Endodermal cell (in vitro differentiated cells): ENCODE results near the gene NDNF. TPM values are rescaled to one million over a fixed set of nuclear protein-coding genes. Genes with fewer than 3 reads are reported as not detected.

Source experiments
- DNase-seq: peaks from one replicate; pipeline ENCODE4 v3.0.0-alpha.2; 2017
- H3K27ac ChIP-seq: 2 replicates; pipeline ENCODE4 v1.5.1; 2013; ENCODE audit warnings: mild to moderate bottlenecking, low read depth, low read length, moderate library complexity
- H3K27me3 ChIP-seq: 2 replicates; pipeline ENCODE4 v1.6.1; 2013; ENCODE audit warnings: mild to moderate bottlenecking, low read length, moderate library complexity; ENCODE audit not compliant: insufficient read depth, control insufficient read depth, poor library complexity, severe bottlenecking
- H3K36me3 ChIP-seq: 2 replicates; pipeline ENCODE4 v1.7.0; 2013; ENCODE audit warnings: mild to moderate bottlenecking, low read length, moderate library complexity; ENCODE audit not compliant: control insufficient read depth, insufficient read depth
- H3K4me1 ChIP-seq: one replicate; pipeline ENCODE4 v1.7.0; 2013; ENCODE audit warnings: low read length; ENCODE audit not compliant: control insufficient read depth, insufficient read depth
- H3K4me3 ChIP-seq: 2 replicates; pipeline ENCODE4 v1.5.1; 2013; ENCODE audit warnings: mild to moderate bottlenecking, low read length, moderate library complexity
- H3K9ac ChIP-seq: 2 replicates; pipeline ENCODE4 v1.6.1; 2013; ENCODE audit warnings: mild to moderate bottlenecking, low read length, moderate library complexity; ENCODE audit not compliant: poor library complexity, severe bottlenecking; ENCODE audit errors: extremely low read depth
- H3K9me3 ChIP-seq: 2 replicates; pipeline ENCODE4 v1.6.1; 2013; ENCODE audit warnings: mild to moderate bottlenecking, low read length, moderate library complexity; ENCODE audit not compliant: control insufficient read depth
- H3K27ac Mint-ChIP-seq: 2 replicates; pipeline ENCODE4 v1.8.0; 2020; ENCODE audit warnings: mixed read lengths
- H3K27me3 Mint-ChIP-seq: 2 replicates; pipeline ENCODE4 v1.8.0; 2021; ENCODE audit warnings: mild to moderate bottlenecking, mixed read lengths; ENCODE audit not compliant: insufficient read depth
- H3K36me3 Mint-ChIP-seq: 2 replicates; pipeline ENCODE4 v1.8.0; 2020; ENCODE audit warnings: low read depth, mixed read lengths
- H3K4me1 Mint-ChIP-seq: 2 replicates; pipeline ENCODE4 v1.8.0; 2020; ENCODE audit warnings: mixed read lengths
- H3K4me3 Mint-ChIP-seq: 2 replicates; pipeline ENCODE4 v1.8.0; 2020; ENCODE audit warnings: mild to moderate bottlenecking, moderate library complexity, mixed read lengths
- H3K9me3 Mint-ChIP-seq: 2 replicates; pipeline ENCODE4 v1.8.0; 2020; ENCODE audit warnings: mild to moderate bottlenecking, mixed read lengths
- WGBS, 2 experiments: methylation state at CpG; one replicate each; pipeline versions ENCODE4 v1.1.5 to v1.1.7; 2013; ENCODE audit warnings: missing lambda C conversion rate in 2 of 2, mixed read lengths in 1 of 2; ENCODE audit not compliant: insufficient coverage in 1 of 2, insufficient read length in 1 of 2; 5-methylcytosine and 5-hydroxymethylcytosine counted together
- total RNA-seq, 2 donors: library from RNA; stranded (reverse); fragmentation: NEBNext Ultra II Directional in 1 of 2; extraction: Animal tissue kit (Norgen Biotek cat#: 25700) in 1 of 2; gene quantifications; 2 replicates in 1 of 2; 3 replicates in 1 of 2; pipeline ENCODE4 v1.2.1, GENCODE V29; 2021
- TF ChIP-seq, protein P1 (sequence below): fragments of 200-600 bp; sonication (generic); conservative IDR thresholded peaks from 2 replicates; pipeline ENCODE4 v1.5.0; 2021; ENCODE audit warnings: antibody characterized with exemption, mild to moderate bottlenecking

NDNF gene
- total RNA-seq, 2 donors from 2014 or later = 2.4 to 3.6 TPM

DNA sequence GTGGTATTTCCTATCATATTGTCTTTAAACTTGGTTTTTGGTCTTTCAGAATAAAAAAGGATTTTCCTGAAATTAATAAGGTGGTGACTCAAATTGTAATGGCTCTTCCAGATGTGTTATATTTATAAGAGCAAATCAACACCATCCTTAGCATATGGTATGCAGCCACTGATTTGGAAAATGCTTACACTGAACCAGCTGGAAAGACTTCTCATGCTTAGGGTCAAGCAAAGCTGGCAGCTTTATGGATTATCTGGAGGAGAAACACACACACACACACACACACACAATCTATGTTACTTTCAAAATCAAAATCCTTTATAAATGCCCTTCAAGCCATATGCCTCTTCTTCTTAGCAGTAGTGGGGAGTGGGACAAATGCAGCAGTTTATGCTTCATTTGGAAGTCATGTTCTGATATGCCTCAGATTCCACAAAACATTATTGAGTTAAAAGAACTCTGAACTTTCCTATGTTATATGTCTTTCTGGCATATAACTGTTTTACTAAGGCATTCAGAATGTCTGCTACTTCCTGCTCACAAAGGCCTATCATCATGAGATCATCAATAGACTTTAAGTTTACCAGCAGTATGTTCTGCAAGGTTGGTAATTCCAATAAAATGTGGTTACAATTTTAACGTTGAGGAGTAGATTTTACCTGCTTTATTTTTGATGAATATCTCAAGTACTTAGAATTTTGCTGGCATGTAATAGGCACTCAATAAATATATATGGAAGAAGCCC lies 76.9 kb downstream of the NDNF start:
- DNase-seq = no peak
- WGBS, 2 experiments = 93% methylated on average over 1 of the region's 1 CpG; no CpG with 5 or more reads in 1 of the 2 experiments
- TF ChIP-seq, protein P1, sequence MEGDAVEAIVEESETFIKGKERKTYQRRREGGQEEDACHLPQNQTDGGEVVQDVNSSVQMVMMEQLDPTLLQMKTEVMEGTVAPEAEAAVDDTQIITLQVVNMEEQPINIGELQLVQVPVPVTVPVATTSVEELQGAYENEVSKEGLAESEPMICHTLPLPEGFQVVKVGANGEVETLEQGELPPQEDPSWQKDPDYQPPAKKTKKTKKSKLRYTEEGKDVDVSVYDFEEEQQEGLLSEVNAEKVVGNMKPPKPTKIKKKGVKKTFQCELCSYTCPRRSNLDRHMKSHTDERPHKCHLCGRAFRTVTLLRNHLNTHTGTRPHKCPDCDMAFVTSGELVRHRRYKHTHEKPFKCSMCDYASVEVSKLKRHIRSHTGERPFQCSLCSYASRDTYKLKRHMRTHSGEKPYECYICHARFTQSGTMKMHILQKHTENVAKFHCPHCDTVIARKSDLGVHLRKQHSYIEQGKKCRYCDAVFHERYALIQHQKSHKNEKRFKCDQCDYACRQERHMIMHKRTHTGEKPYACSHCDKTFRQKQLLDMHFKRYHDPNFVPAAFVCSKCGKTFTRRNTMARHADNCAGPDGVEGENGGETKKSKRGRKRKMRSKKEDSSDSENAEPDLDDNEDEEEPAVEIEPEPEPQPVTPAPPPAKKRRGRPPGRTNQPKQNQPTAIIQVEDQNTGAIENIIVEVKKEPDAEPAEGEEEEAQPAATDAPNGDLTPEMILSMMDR = no peak
- peaks cover 4% of the 10 kb centered on the region for H3K9me3 Mint-ChIP-seq
- Histone ChIP-seq H3K9me3 (peaks cover 10% of the 10 kb centered on the region), H3K36me3 (no peaks in the 10 kb centered on the region), H3K27ac (no peak overlapping the region), H3K4me1 (no peaks in the 10 kb centered on the region), H3K27me3 (no peaks in the 10 kb centered on the region), H3K4me3 (no peak overlapping the region), H3K9ac (no peak overlapping the region)
- H3K4me3 Mint-ChIP-seq = no peak overlapping the region
- H3K36me3 Mint-ChIP-seq = no peaks in the 10 kb centered on the region
- H3K27me3 Mint-ChIP-seq = peaks cover 2% of the 10 kb centered on the region
- H3K4me1 Mint-ChIP-seq = no peaks in the 10 kb centered on the region
- H3K27ac Mint-ChIP-seq = no peak overlapping the region

DNA sequence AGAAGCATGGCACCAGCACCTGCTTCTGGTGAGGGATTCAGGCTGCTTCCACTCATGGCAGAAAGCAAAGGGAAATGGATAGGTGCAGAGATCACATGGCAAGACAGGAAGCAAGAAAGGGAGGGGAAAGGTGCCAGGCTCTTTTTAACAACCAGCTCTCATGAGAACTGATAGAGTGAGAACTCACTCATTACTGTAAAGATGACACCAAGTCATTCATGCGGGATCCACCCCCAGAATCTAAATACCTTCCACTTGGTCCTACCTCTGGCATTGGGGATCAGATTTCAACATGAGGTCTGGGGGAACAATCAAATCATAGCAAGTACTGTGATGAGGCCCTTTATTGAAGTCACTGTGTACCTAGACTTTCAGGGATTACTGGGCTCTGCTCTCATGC lies 77.8 kb downstream of the NDNF start:
- WGBS, 2 experiments = 78% methylated on average over 1 of the region's 1 CpG; no CpG with 5 or more reads in 1 of the 2 experiments
- no peaks in the 10 kb centered on the region for H3K4me1 Mint-ChIP-seq

DNA sequence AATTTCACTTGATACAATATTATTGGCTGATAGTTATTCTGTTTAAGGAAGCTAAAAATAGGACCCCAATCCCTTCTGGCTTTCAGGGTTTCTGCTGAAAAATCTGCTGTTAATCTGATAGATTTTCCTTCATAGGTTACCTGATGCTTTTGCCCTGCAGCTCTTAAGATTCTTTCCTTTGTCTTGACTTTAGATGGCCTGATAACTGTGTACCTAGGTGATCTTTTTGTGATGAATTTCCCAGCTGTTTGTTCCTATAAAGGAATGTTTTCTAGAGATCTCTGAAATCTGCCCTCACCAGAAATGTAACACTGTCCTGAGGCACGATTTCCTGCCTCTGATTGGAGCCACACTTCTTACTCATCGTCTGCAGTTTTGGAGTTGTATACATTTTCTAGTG lies 80.5 kb downstream of the NDNF start:
- DNase-seq = no peak
- Histone ChIP-seq H3K9ac (no peak overlapping the region), H3K27ac (no peak overlapping the region), H3K4me1 (no peaks in the 10 kb centered on the region), H3K27me3 (no peaks in the 10 kb centered on the region), H3K9me3 (peaks cover 10% of the 10 kb centered on the region), H3K36me3 (no peaks in the 10 kb centered on the region), H3K4me3 (no peak overlapping the region)
- Mint-ChIP-seq H3K4me1 (no peaks in the 10 kb centered on the region), H3K27ac (no peak overlapping the region), H3K36me3 (no peaks in the 10 kb centered on the region), H3K9me3 (peaks cover 4% of the 10 kb centered on the region), H3K27me3 (no peaks in the 10 kb centered on the region), H3K4me3 (no peak overlapping the region)
- TF ChIP-seq, protein P1 = no peak
- WGBS, 2 experiments = 98% methylated on average over 2 of the region's 2 CpGs; no CpG with 5 or more reads in 1 of the 2 experiments

More for the DNA sequence above, 77.8 kb downstream of the NDNF start:
- no peak for DNase-seq
- Histone ChIP-seq H3K9ac (no peak overlapping the region), H3K27ac (no peak overlapping the region), H3K9me3 (peaks cover 10% of the 10 kb centered on the region), H3K4me3 (no peak overlapping the region), H3K36me3 (no peaks in the 10 kb centered on the region), H3K27me3 (no peaks in the 10 kb centered on the region), H3K4me1 (no peaks in the 10 kb centered on the region)
- H3K27ac Mint-ChIP-seq = no peak overlapping the region
- H3K27me3 Mint-ChIP-seq = peaks cover 2% of the 10 kb centered on the region
- TF ChIP-seq, protein P1 = no peak
- H3K4me3 Mint-ChIP-seq = no peak overlapping the region
- H3K36me3 Mint-ChIP-seq = no peaks in the 10 kb centered on the region
- peaks cover 4% of the 10 kb centered on the region for H3K9me3 Mint-ChIP-seq
